ENCODE results near the gene VRTN.

Gene VRTN

GRCh38 chr14:74350928-74351323 lies 2.7 kb downstream of the VRTN start:
- no peak overlapping the region for H3K4me3 ChIP-seq (ENCODE audit: low read depth, low read length)
- no peak for TF ChIP-seq CTCF (IDR thresholded peaks at IDR 0.05; ENCODE audit: low read depth, low read length)
- no peak for TF ChIP-seq MYC (IDR thresholded peaks at IDR 0.05; ENCODE audit: low read depth, low read length)
- no peak for TF ChIP-seq MAX (IDR thresholded peaks at IDR 0.05; ENCODE audit: low read depth, low read length)
- TF ChIP-seq POLR2A (IDR thresholded peaks at IDR 0.05; ENCODE audit: extremely low read depth, insufficient read length), result no peak
- no peak for DNase-seq (ENCODE audit: low read depth)

GRCh38 chr14:74356892-74357575 lies 8.8 kb downstream of the VRTN start:
- no peak for DNase-seq (ENCODE audit: low read depth)
- TF ChIP-seq MAX (IDR thresholded peaks at IDR 0.05; ENCODE audit: low read depth, low read length) (no peak), CTCF (IDR thresholded peaks at IDR 0.05; ENCODE audit: low read depth, low read length) (no peak), MYC (IDR thresholded peaks at IDR 0.05; ENCODE audit: low read depth, low read length) (no peak), POLR2A (IDR thresholded peaks at IDR 0.05; ENCODE audit: extremely low read depth, insufficient read length) (no peak)
- no peak overlapping the region for H3K4me3 ChIP-seq (ENCODE audit: low read depth, low read length)

- TF ChIP-seq POLR2A (IDR thresholded peaks at IDR 0.05; ENCODE audit: extremely low read depth, insufficient read length), result no peak
- TF ChIP-seq MAX (IDR thresholded peaks at IDR 0.05; ENCODE audit: low read depth, low read length), result no peak
- no peak for TF ChIP-seq MYC (IDR thresholded peaks at IDR 0.05; ENCODE audit: low read depth, low read length)
- no peak overlapping the region for H3K4me3 ChIP-seq (ENCODE audit: low read depth, low read length)
- DNase-seq (ENCODE audit: low read depth), result no peak
These were observed 9.3 kb downstream of the VRTN start for GRCh38 chr14:74357585-74357984.

GRCh38 chr14:74358176-74358829 lies 10.0 kb downstream of the VRTN start:
- H3K4me3 ChIP-seq (ENCODE audit: low read depth, low read length), result no peak overlapping the region
- no peak for TF ChIP-seq CTCF (IDR thresholded peaks at IDR 0.05; ENCODE audit: low read depth, low read length)
- no peak for TF ChIP-seq MYC (IDR thresholded peaks at IDR 0.05; ENCODE audit: low read depth, low read length)
- TF ChIP-seq MAX (IDR thresholded peaks at IDR 0.05; ENCODE audit: low read depth, low read length), result no peak
- TF ChIP-seq POLR2A (IDR thresholded peaks at IDR 0.05; ENCODE audit: extremely low read depth, insufficient read length), result no peak
- DNase-seq (ENCODE audit: low read depth), result no peak

- no peak overlapping the region for H3K4me3 ChIP-seq (ENCODE audit: low read depth, low read length)
- DNase-seq (ENCODE audit: low read depth), result no peak
- TF ChIP-seq POLR2A (IDR thresholded peaks at IDR 0.05; ENCODE audit: extremely low read depth, insufficient read length), result no peak
- TF ChIP-seq CTCF (IDR thresholded peaks at IDR 0.05; ENCODE audit: low read depth, low read length), result no peak
- no peak for TF ChIP-seq MYC (IDR thresholded peaks at IDR 0.05; ENCODE audit: low read depth, low read length)
- TF ChIP-seq MAX (IDR thresholded peaks at IDR 0.05; ENCODE audit: low read depth, low read length), result no peak
These were observed 11.9 kb downstream of the VRTN start for GRCh38 chr14:74360163-74360562.

GRCh38 chr14:74362361-74362915 lies 14.2 kb downstream of the VRTN start:
- TF ChIP-seq MYC (IDR thresholded peaks at IDR 0.05; ENCODE audit: low read depth, low read length), result peak; percentile 86
- TF ChIP-seq POLR2A (IDR thresholded peaks at IDR 0.05; ENCODE audit: extremely low read depth, insufficient read length), result no peak
- peak; percentile 93 for TF ChIP-seq CTCF (IDR thresholded peaks at IDR 0.05; ENCODE audit: low read depth, low read length)
- TF ChIP-seq MAX (IDR thresholded peaks at IDR 0.05; ENCODE audit: low read depth, low read length), result peak; percentile 81
- DNase-seq (ENCODE audit: low read depth), result peak; percentile 74
- H3K4me3 ChIP-seq (ENCODE audit: low read depth, low read length), result no peak overlapping the region
